ENCODE results near the gene AFF3. TPM values are rescaled to one million over a fixed set of nuclear protein-coding genes. Genes with fewer than 3 reads are reported as not detected.

AFF3 gene
- total and polyA plus RNA-seq, 7 experiments from 2014 or later: 3.0 to 24.1 (median 19.8) TPM

DNA sequence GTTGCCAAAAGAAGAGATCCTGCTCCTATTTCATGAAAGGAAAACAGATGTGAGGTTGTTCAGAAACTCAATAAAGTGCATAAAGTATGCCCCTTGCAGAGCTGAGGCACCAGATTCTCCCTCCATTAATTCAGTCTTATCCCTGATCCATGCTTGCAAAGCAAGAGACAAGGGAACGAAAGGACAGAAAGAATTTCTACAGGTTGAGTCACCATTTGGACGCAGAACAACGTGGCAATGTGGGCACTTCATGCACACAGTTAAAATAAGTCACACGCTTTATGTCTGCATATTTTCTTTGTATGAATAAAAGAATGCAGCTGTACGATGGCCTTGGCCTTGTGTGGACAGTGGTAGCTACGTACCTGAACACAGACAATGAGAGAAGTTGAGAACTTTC lies 330.8 kb downstream of the AFF3 start:
- Histone ChIP-seq H3K9me3 (ENCODE audit: control insufficient read depth in 2 of 3, low read length in 3 of 3) (no peaks in the 10 kb centered on the region), H3K27ac (ENCODE audit: low read depth, low read length) (no peak overlapping the region), H3K27me3 (ENCODE audit: control insufficient read depth in 2 of 2, insufficient read depth in 2 of 2, low read length in 2 of 2) (no peaks in the 10 kb centered on the region), H3K4me3 (ENCODE audit: low read length) (no peak overlapping the region), H3K4me1 (ENCODE audit: control insufficient read depth in 2 of 2, insufficient read depth in 2 of 2, low read length in 2 of 2) (no peaks in the 10 kb centered on the region), H3K36me3 (ENCODE audit: control insufficient read depth in 2 of 3, insufficient read depth in 3 of 3, low read length in 3 of 3) (no peaks in the 10 kb centered on the region)
- intact Hi-C loops (cut with micrococcal nuclease): no loop called here
- peaks cover 0 to 14% (median 8%) of the 10 kb centered on the region in 5 donors for H3K36me3 Mint-ChIP-seq
- no peaks in the 10 kb centered on the region for H3K4me1 Mint-ChIP-seq
- H3K27me3 Mint-ChIP-seq: peaks cover 0 to 3% (median 0%) of the 10 kb centered on the region in 5 donors
- no peak overlapping the region for H3K4me3 Mint-ChIP-seq
- H3K27ac Mint-ChIP-seq: no peak overlapping the region
- POLR2A ChIA-PET: no interaction called here
- no peak for ATAC-seq
- CTCF ChIA-PET: no interaction called here
- peaks cover 0 to 7% (median 0%) of the 10 kb centered on the region in 11 donors for H3K9me3 Mint-ChIP-seq
- DNase-seq: no peak

GRCh38 chr2:99810225-99810624 lies 332.2 kb downstream of the AFF3 start:
- no peak overlapping the region for H3K27ac ChIP-seq (ENCODE audit: low read depth, low read length)
- H3K4me3 ChIP-seq (ENCODE audit: low read length): no peak overlapping the region
- no peaks in the 10 kb centered on the region for H3K36me3 ChIP-seq (ENCODE audit: control insufficient read depth in 2 of 3, insufficient read depth in 3 of 3, low read length in 3 of 3)
- Mint-ChIP-seq H3K27ac (no peak overlapping the region), H3K4me1 (no peaks in the 10 kb centered on the region), H3K27me3 (peaks cover 0 to 2% (median 0%) of the 10 kb centered on the region in 5 donors), H3K36me3 (peaks cover 0 to 9% (median 4%) of the 10 kb centered on the region in 5 donors), H3K4me3 (no peak overlapping the region), H3K9me3 (no peaks in the 10 kb centered on the region)
- POLR2A ChIA-PET: no interaction called here
- H3K9me3 ChIP-seq (ENCODE audit: control insufficient read depth in 2 of 3, low read length in 3 of 3): no peaks in the 10 kb centered on the region
- ATAC-seq (no peak), DNase-seq (no peak)
- no peaks in the 10 kb centered on the region for H3K4me1 ChIP-seq (ENCODE audit: control insufficient read depth in 2 of 2, insufficient read depth in 2 of 2, low read length in 2 of 2)
- CTCF ChIA-PET: no interaction called here
- intact Hi-C loops (cut with micrococcal nuclease): no loop called here
- H3K27me3 ChIP-seq (ENCODE audit: control insufficient read depth in 2 of 2, insufficient read depth in 2 of 2, low read length in 2 of 2): no peaks in the 10 kb centered on the region

GRCh38 chr2:99809259-99809900 lies 333.0 kb downstream of the AFF3 start:
- POLR2A ChIA-PET: no interaction called here
- Mint-ChIP-seq H3K36me3 (peaks cover 0 to 9% (median 4%) of the 10 kb centered on the region in 5 donors), H3K27me3 (peaks cover 0 to 2% (median 0%) of the 10 kb centered on the region in 5 donors), H3K9me3 (no peaks in the 10 kb centered on the region), H3K27ac (no peak overlapping the region), H3K4me1 (no peaks in the 10 kb centered on the region), H3K4me3 (no peak overlapping the region)
- intact Hi-C loops (cut with micrococcal nuclease): no loop called here
- CTCF ChIA-PET: interaction anchor here (0.6 kb wide), 1 partner anchor 164 kb away, joined by 4 read pairs; no protein-coding TSS in a partner anchor
- Histone ChIP-seq H3K4me1 (ENCODE audit: control insufficient read depth in 2 of 2, insufficient read depth in 2 of 2, low read length in 2 of 2) (no peaks in the 10 kb centered on the region), H3K4me3 (ENCODE audit: low read length) (no peak overlapping the region), H3K27ac (ENCODE audit: low read depth, low read length) (no peak overlapping the region), H3K27me3 (ENCODE audit: control insufficient read depth in 2 of 2, insufficient read depth in 2 of 2, low read length in 2 of 2) (no peaks in the 10 kb centered on the region), H3K9me3 (ENCODE audit: control insufficient read depth in 2 of 3, low read length in 3 of 3) (no peaks in the 10 kb centered on the region), H3K36me3 (ENCODE audit: control insufficient read depth in 2 of 3, insufficient read depth in 3 of 3, low read length in 3 of 3) (no peaks in the 10 kb centered on the region)
- no peak for ATAC-seq
- no peak for DNase-seq

DNA sequence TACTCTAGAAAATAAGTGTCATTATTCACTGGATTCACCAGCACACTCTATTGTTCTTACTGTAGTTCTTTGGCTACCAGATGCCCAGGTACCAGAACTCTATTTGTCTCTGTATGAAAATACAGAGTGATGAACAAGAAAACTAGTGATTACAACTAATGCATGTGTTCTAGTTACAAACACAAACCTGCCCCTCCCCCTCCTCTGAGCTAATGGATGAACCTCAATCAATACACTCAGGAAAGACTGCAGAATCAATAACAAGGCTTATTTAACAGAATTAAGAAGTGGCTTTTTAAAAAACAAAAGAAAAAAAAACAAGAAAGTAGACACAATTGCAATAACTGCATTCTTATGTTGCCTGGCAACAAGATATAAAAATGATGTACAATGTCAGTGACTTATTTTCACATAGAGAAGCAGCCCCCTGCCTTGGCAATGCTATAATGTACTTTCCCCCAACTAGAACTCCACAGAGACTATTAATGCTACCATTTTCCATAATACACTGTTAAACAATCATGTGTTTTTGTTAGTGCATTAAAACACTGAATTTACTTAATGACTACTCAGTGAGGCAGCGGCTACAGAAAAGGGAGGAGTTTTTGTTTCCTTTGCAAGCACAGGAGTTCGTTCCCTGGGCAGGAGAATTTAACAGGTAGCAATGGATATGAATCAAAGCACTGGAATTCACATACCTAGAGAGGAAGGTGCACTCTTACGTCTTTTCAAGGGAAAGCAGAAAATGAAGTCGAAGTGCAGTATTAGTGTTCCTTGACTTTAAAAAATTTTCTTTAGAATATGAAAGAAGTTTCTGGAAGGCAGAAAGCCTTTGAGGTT lies 333.8 kb downstream of the AFF3 start:
- ChIA-PET POLR2A (no interaction called here), CTCF (interaction anchor here (0.6 kb wide), 1 partner anchor 165 kb away, joined by 4 read pairs; no protein-coding TSS in a partner anchor)
- Histone ChIP-seq H3K27ac (ENCODE audit: low read depth, low read length) (no peak overlapping the region), H3K36me3 (ENCODE audit: control insufficient read depth in 2 of 3, insufficient read depth in 3 of 3, low read length in 3 of 3) (no peaks in the 10 kb centered on the region), H3K27me3 (ENCODE audit: control insufficient read depth in 2 of 2, insufficient read depth in 2 of 2, low read length in 2 of 2) (no peaks in the 10 kb centered on the region), H3K9me3 (ENCODE audit: control insufficient read depth in 2 of 3, low read length in 3 of 3) (no peaks in the 10 kb centered on the region), H3K4me1 (ENCODE audit: control insufficient read depth in 2 of 2, insufficient read depth in 2 of 2, low read length in 2 of 2) (no peaks in the 10 kb centered on the region), H3K4me3 (ENCODE audit: low read length) (no peak overlapping the region)
- DNase-seq (no peak), ATAC-seq (no peak)
- H3K9me3 Mint-ChIP-seq: peaks cover 0 to 3% (median 0%) of the 10 kb centered on the region in 11 donors
- H3K36me3 Mint-ChIP-seq: peaks cover 0 to 13% (median 4%) of the 10 kb centered on the region in 5 donors
- H3K27ac Mint-ChIP-seq: no peak overlapping the region
- H3K27me3 Mint-ChIP-seq: peaks cover 0 to 2% (median 0%) of the 10 kb centered on the region in 5 donors
- intact Hi-C loops (cut with micrococcal nuclease): no loop called here
- H3K4me3 Mint-ChIP-seq: no peak overlapping the region
- H3K4me1 Mint-ChIP-seq: no peaks in the 10 kb centered on the region

DNA sequence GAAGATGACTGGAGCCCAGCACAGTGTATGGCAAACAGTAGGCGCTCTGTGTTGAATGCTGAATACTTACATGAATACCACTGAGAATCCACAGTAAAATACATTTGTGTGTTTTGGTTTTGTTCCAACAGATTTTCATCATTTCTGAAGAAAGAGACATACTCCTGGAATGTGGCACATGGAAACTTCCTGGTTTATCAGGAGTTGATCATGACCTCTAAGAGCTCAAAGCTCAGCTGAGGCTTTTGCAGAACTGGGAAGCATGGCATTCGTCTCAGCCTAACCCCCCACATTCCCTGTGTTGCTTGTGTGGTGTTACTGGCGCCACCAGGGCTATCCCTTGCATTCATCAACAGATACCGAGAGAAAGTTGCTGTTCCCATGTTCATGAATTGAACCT lies 335.6 kb downstream of the AFF3 start:
- POLR2A ChIA-PET: no interaction called here
- no peak overlapping the region for H3K27ac Mint-ChIP-seq

DNA sequence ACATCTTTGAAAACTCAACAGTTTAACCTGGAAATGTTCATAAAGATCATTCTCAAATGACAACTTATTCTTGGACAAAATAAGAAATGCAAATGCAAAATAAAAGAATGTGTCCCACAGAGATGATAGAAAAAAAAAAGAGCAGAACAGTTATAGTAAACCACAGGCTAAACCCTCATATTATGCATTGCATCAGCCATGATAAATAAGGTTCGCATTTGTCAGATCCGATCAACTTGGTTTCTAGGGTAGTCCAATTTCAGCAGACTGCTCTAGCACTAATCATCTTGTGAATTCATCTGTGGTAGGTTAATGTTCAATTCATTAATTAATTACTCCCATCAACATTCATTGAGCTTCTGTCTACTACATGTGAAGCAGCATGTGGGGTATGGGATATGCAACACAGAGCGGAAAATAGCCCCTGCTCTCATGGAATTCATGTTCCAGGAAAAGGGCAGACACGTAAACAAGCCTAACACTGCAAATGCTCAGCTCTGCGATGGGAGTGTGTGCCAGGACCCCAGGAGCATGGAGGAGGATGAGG lies 336.4 kb downstream of the AFF3 start:
- Mint-ChIP-seq H3K4me1 (peaks cover 0 to 2% (median 0%) of the 10 kb centered on the region in 7 donors), H3K27me3 (no peaks in the 10 kb centered on the region), H3K4me3 (no peak overlapping the region), H3K36me3 (peaks cover 0 to 14% (median 4%) of the 10 kb centered on the region in 5 donors), H3K27ac (no peak overlapping the region), H3K9me3 (peaks cover 0 to 4% (median 0%) of the 10 kb centered on the region in 11 donors)
- intact Hi-C loops (cut with micrococcal nuclease): no loop called here
- no peak for DNase-seq
- Histone ChIP-seq H3K27ac (ENCODE audit: low read depth, low read length) (no peak overlapping the region), H3K4me3 (ENCODE audit: low read length) (no peak overlapping the region), H3K36me3 (ENCODE audit: control insufficient read depth in 2 of 3, insufficient read depth in 3 of 3, low read length in 3 of 3) (no peaks in the 10 kb centered on the region), H3K4me1 (ENCODE audit: control insufficient read depth in 2 of 2, insufficient read depth in 2 of 2, low read length in 2 of 2) (no peaks in the 10 kb centered on the region), H3K9me3 (ENCODE audit: control insufficient read depth in 2 of 3, low read length in 3 of 3) (no peaks in the 10 kb centered on the region), H3K27me3 (ENCODE audit: control insufficient read depth in 2 of 2, insufficient read depth in 2 of 2, low read length in 2 of 2) (no peaks in the 10 kb centered on the region)
- ChIA-PET POLR2A (no interaction called here), CTCF (no interaction called here)
- no peak for ATAC-seq

More for the DNA sequence above, 335.6 kb downstream of the AFF3 start:
- CTCF ChIA-PET: no interaction called here
- Mint-ChIP-seq H3K4me3 (no peak overlapping the region), H3K9me3 (peaks cover 0 to 4% (median 0%) of the 10 kb centered on the region in 11 donors), H3K36me3 (peaks cover 0 to 14% (median 4%) of the 10 kb centered on the region in 5 donors), H3K27me3 (no peaks in the 10 kb centered on the region), H3K4me1 (peaks cover 0 to 2% (median 0%) of the 10 kb centered on the region in 7 donors)
- no peak for ATAC-seq
- no peaks in the 10 kb centered on the region for H3K27me3 ChIP-seq (ENCODE audit: control insufficient read depth in 2 of 2, insufficient read depth in 2 of 2, low read length in 2 of 2)
- no peak for DNase-seq
- H3K4me1 ChIP-seq (ENCODE audit: control insufficient read depth in 2 of 2, insufficient read depth in 2 of 2, low read length in 2 of 2): no peaks in the 10 kb centered on the region
- no peaks in the 10 kb centered on the region for H3K9me3 ChIP-seq (ENCODE audit: control insufficient read depth in 2 of 3, low read length in 3 of 3)
- intact Hi-C loops (cut with micrococcal nuclease): no loop called here
- no peaks in the 10 kb centered on the region for H3K36me3 ChIP-seq (ENCODE audit: control insufficient read depth in 2 of 3, insufficient read depth in 3 of 3, low read length in 3 of 3)
- no peak overlapping the region for H3K4me3 ChIP-seq (ENCODE audit: low read length)
- no peak overlapping the region for H3K27ac ChIP-seq (ENCODE audit: low read depth, low read length)
